ENCODE data around the gene PPP2R5C. TPM values are rescaled to one million over a fixed set of nuclear protein-coding genes. Genes with fewer than 3 reads are reported as not detected.

PPP2R5C gene
- total and polyA plus RNA-seq, 2 donors (not counting 3 experiments of a cell fraction or from before 2014, with no cell fraction given): 42.6 to 83.6 TPM

DNA sequence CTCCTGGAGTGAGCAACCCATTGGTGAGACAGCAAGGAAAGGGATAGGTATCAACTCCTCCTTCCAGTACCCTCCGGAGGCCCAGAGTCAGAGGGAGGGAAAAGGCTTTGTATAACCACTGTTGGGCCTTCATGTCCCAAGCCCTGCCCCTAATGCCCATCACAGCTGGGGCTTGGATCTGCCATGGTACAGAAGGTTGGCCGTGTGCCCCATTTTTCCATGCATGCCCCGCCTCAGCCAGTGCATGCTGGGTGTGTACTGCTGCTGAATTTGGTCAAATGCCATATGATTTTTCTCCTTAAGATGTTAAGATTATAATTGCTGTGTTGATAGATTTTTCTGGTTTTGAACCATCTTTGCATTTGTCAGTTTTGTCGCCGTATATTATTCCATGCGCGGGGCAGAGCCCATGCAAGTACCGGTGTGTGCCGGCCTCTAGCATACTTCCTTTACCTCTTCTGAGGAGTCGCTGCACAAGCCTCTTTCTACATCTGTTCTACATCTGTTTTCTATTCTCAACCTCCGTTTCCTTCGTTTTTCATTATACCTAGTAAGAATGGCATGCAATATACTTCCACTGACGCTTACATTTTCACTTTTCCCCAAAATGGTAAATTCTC lies 26.6 kb downstream of the PPP2R5C start:
- Histone ChIP-seq H3K4me1 (ENCODE audit: control insufficient read depth, extremely low read depth, insufficient read depth, low read length) (peaks cover 4% of the 10 kb centered on the region), H3K79me2 (ENCODE audit: control insufficient read depth, insufficient read depth, low read length) (no peaks in the 10 kb centered on the region), H3K9ac (replicated peaks; ENCODE audit: extremely low read depth, insufficient read depth, low read length) (no peak overlapping the region), H3K9me3 (replicated peaks; ENCODE audit: control insufficient read depth, insufficient read depth, low read length) (no peaks in the 10 kb centered on the region), H3K4me3 (replicated peaks in 1 of 3; ENCODE audit: insufficient read depth in 1 of 3, low read depth in 1 of 3, low read length in 3 of 3) (no peak overlapping the region), H2AFZ (ENCODE audit: low read depth, low read length) (no peak overlapping the region), H3K9me1 (replicated peaks; ENCODE audit: control insufficient read depth, extremely low read depth, insufficient read depth, low read length) (no peaks in the 10 kb centered on the region), H3K27ac (ENCODE audit: insufficient read depth, low read depth, low read length) (no peak overlapping the region), H3K27me3 (ENCODE audit: control insufficient read depth in 2 of 2, insufficient read depth in 2 of 2, low read length in 2 of 2) (peaks cover 14 to 16% of the 10 kb centered on the region in 2 experiments), H3K36me3 (ENCODE audit: control insufficient read depth in 2 of 2, extremely low read depth in 1 of 2, insufficient read depth in 2 of 2, low read length in 2 of 2) (no peaks in the 10 kb centered on the region), H3K4me2 (ENCODE audit: insufficient read depth, low read length) (no peak overlapping the region), H4K20me1 (replicated peaks; ENCODE audit: control insufficient read depth, extremely low read depth, insufficient read depth, low read length) (no peaks in the 10 kb centered on the region)
- TF ChIP-seq, protein P1, sequence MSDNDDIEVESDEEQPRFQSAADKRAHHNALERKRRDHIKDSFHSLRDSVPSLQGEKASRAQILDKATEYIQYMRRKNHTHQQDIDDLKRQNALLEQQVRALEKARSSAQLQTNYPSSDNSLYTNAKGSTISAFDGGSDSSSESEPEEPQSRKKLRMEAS (IDR thresholded peaks at IDR 0.05; ENCODE audit: insufficient read depth, insufficient read length): no peak
- TF ChIP-seq MYC (IDR thresholded peaks at IDR 0.05; ENCODE audit: low read depth, low read length) (no peak), POLR2AphosphoS5 (IDR thresholded peaks at IDR 0.05; ENCODE audit: insufficient read depth, low read depth, low read length) (no peak), POLR2A (IDR thresholded peaks at IDR 0.05; ENCODE audit: low read depth, low read length) (no peak), GATA2 (IDR thresholded peaks at IDR 0.05; ENCODE audit: insufficient read depth, insufficient read length, low read depth, low read length) (no peak), FOS (IDR thresholded peaks at IDR 0.05; ENCODE audit: borderline replicate concordance, insufficient read depth, low read length) (no peak), JUN (IDR thresholded peaks at IDR 0.05; ENCODE audit: borderline replicate concordance, insufficient read depth, insufficient read length, low read depth) (no peak), EZH2 (IDR thresholded peaks at IDR 0.05; ENCODE audit: borderline replicate concordance, low read depth, low read length, severe bottlenecking) (no peak)
- TF ChIP-seq, protein P2, sequence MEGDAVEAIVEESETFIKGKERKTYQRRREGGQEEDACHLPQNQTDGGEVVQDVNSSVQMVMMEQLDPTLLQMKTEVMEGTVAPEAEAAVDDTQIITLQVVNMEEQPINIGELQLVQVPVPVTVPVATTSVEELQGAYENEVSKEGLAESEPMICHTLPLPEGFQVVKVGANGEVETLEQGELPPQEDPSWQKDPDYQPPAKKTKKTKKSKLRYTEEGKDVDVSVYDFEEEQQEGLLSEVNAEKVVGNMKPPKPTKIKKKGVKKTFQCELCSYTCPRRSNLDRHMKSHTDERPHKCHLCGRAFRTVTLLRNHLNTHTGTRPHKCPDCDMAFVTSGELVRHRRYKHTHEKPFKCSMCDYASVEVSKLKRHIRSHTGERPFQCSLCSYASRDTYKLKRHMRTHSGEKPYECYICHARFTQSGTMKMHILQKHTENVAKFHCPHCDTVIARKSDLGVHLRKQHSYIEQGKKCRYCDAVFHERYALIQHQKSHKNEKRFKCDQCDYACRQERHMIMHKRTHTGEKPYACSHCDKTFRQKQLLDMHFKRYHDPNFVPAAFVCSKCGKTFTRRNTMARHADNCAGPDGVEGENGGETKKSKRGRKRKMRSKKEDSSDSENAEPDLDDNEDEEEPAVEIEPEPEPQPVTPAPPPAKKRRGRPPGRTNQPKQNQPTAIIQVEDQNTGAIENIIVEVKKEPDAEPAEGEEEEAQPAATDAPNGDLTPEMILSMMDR (IDR thresholded peaks at IDR 0.05; ENCODE audit: extremely low read depth in 1 of 2, insufficient read depth in 1 of 2, low read depth in 1 of 2, low read length in 2 of 2): no peak
- intact Hi-C loops (cut with micrococcal nuclease) (no loop called here), dilution Hi-C loops (cut with MboI; ENCODE audit: extremely low pct_ligation_motif_present, low sequenced_read_pairs) (no loop called here)
- DNase-seq (ENCODE audit: low read depth, low spot score) (no peak), FAIRE-seq (no peak)
- ChIA-PET POLR2A (no interaction called here), CTCF (interaction anchor here (1.0 to 1.7 kb wide), 3 partner anchors 9 to 17 kb away, joined by 3 to 5 read pairs (median 5); no protein-coding TSS in a partner anchor)
- no TSS peak for BruUV-seq (replicated peaks)
